GM18511 (cell line): ENCODE data around the gene ZBTB7A.
"Not testable (repeated sequence)": the region's sequence is repeated elsewhere in the genome, so short reads cannot be mapped to it uniquely, and the experiment has no call there.

Experiments
- ATAC-seq: cut with Tn5 transposase; IDR thresholded peaks from one replicate; pipeline ENCODE4 v1.9.1; 2021; ENCODE audit warnings: mild to moderate bottlenecking, moderate library complexity; ENCODE audit not compliant: unreplicated experiment

Gene ZBTB7A

DNA sequence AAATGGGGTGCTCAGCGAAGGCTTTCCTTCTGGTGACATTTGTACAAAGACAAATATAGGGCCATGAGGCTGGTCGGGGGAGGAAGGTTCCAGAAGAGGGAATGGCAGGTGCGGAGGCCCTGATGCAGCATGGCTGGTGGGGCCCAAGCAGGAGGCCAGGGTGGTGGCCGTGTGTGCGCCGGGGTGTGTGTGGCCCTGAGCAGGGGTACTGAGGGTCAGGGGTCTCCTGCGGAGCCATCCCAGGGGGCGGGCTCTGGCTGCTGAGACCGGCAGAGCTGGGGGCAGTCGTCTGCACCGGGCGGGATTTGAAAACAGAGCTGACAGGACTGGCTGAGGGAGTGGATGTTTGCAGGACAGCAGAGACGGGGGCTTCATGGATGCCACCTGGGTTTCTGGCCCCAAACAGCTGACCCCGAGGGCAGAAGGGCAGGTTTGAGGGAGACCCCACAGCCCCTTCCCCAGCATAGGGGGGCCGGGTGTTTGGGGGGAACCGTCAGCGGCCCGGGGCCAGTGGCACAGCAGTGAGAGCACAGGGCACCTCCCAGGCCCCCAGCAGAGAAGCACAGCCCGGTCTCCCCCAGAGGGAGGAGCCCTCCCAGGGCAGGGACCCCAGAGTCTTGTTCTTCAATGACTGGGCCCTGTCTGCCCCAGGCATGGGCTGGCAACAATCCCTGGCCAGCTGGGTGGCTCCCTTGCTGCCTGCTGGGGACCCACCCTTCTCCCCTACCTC, 47.8 kb downstream of the ZBTB7A start:
- ATAC-seq: no peak

DNA sequence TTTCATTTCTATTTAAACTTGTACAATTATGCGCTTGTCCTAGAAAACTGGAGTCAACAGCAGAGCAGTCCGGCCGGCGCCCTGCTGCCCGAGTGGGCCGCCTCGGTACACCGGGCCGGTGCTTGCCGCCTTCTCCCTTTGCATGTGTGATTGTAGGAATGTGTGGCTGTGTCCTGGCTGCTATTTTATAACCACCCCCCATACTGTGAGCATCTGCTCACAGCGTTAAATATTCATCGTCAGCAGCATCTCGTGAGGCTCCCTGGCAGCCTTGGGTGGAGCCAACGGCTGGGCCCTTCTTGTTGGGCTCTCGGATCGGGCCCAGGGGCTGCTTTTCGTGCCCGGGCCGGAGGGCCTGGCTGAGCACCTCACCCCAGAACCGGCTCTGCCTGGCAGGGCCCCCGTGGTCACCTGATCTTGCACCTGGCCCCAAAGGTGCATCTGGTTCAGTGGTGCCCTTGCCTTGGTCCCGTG, 48.5 kb downstream of the ZBTB7A start:
- no peak for ATAC-seq

DNA sequence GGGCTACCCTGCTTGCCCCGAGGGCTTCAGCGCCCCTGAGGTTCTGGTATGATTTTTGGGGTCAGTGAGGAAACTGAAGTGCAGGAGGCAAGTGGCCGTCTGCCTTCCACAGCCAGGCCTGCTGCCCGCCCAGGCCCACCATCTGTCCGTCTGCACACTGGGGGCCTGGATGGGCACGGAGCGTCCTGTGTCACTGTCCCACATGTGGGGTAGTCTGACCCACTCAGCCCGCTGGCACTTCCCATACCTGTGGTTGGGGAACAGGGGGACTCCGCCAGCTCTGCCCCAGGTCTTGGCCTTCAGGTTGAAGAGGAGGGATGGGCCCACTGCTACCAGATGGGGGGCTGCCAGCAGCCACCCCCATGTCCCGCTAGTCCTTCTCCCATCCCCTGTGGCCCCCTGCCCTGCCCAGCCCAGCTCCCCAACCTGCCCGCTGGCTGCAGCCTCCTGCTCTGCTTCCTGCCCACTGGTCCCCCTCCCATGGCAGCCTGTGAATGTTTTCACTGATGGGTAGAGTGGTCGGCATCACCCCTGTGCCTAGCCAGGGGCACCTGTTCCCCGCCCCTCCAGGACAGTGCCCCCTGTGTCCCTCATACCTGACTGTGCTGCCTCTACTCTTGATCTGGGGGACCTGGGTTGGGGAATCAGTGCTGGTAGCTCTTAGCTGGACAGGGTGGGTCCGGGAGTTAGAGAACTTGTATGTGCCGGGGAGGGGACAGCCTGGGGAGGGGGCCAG, 49.6 kb downstream of the ZBTB7A start:
- no peak for ATAC-seq

DNA sequence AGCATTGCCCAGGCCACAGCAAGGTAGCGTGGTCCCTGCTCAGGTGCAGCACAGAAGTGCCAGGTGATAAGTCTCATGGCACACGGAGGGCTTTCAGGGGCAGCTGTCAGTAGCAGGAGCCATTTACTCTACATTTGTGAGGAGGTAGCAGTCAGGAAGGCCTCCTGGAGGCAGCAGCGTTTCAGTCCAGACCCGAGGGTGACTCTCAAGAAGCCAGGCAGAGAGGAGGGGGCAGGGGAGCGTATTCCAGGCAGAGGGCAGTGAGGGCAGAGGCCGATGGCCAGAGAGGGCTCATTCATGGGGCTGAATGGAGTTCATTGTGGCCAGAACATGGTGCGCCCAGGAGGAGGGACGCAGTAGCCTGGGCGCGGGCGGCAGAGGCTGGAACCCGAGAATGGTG, 50.2 kb downstream of the ZBTB7A start:
- ATAC-seq: no peak

DNA sequence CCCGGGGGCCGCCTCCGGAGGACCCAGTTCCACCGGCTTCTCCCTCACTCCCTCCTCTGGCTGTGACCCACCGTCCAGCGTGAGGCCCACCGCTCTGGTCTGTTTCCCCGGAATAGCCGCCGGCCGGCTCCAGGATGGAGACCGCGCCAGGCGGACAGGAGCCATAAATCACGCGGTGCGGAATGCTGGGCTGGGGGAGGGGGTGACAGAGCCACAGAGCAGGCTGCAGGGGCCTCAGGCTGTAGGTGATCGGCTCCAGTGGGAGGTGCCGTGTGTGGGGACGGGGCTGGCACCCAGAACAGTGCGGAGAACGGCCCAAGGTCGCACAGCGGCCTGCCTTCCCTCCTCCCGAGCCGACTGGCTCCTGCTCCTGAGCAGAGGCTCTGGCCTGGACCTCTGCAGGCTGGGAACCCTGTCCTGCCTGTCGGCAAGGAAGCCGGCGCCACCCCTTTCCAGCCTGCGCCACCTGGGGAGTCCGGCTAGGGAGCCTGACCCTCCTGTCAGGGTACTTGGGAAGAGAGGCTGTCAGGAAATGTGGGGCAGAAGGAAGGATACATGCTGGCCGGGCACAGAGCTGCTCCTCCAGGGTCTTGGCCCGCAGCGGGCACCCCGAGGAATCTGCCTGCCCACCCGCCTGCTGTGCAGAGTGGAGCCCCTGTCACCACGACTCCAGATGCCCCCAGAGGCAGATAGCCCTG, 50.8 kb downstream of the ZBTB7A start:
- ATAC-seq: no peak

DNA sequence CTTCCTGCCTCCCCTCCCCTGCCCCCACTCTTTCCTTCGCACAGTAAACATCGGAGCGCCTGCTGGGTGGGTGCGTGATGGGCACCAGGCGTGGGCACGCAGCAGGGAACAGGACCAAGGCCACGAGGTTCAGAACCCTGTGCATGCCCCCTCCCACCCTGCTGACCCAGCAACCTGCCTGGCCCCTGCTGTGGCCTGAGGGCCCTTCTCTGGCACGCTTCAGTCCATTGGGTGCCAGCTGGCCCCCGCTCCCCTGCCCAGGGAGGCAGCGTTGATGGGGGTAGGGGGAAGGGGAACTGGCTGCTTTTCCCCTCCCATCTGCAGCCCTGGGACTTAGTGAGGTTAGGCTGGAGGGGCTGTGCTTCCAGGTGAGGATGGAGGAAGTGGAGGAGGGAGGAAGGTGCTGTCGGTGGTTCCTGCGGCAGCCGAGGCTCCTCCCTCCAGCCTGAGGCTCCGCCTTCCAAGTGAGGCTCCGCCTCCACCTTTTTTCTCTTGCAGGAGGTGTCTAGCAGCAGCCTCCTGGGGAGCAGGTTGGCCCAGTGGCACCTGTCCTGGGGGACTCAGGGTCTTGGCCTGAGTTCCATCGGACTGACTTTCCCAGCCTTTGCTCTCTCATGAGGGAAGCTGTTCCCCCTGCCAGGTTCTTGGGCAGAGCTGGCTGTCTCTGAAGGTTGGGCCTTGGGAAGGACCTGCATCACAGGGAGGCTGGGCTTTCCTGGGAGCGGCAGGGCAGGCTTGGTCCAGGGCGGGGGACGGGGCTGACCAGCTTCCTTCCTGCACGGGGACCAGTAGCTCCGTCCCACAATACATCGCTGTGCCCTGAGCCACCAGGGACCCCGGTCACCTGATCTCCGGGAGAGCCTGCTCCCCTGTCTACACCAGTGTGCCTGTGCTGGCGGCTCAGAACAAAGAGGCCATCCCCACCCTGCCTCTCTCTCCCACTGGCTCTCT, 51.9 kb downstream of the ZBTB7A start:
- ATAC-seq: no peak

DNA sequence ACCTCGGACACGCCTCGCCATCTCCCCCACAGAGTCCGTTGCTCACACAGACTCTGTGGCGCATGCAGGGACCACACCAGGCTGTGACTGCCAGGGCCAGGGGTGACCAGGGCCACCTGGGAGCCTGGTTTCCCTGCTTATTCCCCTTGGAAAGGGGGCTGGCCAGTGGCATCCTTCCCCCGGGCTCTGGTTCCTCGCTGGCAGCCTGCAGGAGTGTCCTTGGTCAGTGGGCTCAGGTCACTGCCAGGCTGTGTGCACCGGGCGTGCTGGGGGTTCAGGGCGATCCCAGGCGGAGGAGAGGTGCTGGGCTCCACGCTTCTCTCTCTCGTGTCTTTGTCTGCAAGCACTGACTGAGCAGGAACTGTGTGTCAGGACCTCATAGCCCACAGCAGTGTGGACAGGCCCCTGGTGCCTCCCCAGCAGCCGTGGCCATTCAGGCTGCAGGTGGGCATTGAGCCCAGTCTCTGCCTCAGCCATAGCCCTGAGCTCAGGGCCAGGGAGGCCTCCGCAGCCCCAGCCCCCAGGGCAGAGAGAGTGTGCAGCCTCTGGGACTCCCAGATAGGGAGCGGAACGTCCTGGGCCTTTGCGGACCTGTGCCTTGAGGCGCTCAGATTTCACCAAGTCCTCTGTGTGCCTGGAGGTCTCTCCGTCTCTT, 52.7 kb downstream of the ZBTB7A start:
- no peak for ATAC-seq

DNA sequence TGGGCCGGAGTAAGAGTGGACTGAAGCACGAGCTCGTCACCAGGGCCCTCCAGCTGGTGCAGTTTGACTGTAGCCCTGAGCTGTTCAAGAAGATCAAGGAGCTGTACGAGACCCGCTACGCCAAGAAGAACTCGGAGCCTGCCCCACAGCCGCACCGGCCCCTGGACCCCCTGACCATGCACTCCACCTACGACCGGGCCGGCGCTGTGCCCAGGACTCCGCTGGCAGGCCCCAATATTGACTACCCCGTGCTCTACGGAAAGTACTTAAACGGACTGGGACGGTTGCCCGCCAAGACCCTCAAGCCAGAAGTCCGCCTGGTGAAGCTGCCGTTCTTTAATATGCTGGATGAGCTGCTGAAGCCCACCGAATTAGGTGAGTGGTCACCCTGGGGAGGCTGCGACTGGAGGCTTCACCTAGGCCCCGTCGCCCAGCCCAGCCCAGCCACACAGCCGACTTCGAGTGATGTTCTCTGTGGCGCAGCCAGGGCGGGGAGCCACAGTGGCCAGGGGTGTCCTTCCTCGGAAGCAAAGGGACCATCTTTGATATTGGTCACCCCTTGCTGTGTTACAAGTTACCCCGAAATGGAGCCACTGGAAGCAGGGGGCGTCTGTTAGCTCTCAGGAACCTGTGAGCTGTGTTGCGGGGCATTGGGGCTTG, 53.6 kb downstream of the ZBTB7A start:
- no peak for ATAC-seq

DNA sequence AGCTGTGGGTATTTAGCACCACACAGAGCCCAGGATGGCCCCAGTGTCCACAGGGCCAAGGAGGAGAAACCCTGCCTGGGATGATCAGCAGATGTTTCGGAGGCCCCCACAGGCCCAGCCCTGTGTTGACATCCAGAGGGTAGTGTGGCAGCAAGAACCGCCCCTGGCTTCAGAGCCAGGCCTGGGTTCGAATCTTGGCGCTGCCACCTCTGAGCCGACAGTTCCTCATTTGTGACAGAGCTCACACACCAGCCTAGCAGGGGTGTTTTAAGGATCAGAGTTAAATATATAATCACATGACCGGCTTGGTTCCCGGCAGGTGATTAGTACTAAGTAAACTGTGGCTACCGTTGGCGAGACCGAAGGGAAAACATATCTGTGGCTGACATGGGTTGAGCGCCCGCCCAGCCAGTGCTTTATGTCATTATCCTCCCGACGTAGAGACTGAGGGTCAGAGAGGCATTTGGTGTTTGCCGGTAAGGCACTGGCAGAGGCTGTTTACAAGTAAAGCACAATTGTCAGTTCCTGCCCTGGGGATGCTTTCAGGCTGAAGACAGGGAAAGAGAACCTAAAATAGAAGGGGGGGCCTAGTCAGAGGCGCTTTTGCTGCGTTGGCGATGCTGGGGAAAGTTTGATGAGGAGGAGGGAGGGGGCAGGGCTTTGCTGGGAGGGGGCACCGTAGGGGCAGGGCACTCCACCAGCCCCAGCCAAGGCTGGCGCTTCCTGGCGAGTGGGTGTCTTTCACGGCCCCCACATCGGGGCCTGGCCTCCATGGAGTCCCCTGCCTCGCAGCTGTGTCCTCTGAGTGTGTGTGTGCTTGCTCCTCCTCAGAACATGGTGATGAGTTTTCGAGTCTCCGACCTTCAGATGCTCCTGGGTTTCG, 54.4 kb downstream of the ZBTB7A start:
- no peak for ATAC-seq

DNA sequence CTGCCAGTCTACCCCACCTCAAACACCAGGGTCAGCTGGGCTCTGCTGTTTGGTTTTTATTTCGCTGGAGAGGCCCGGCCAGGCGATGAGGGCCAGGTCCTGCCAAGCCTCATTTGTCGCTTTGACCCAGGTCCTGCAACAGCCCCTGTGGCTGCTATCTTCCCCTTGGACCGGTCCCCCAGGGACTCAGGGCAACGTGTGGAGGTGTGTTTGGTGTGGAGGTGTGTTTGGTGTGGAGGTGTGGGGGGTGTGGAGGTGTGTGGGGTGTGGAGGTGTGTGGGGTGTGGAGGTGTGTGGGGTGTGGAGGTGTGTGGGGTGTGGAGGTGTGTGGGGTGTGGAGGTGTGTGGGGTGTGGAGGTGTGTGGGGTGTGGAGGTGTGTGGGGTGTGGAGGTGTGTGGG, 55.3 kb downstream of the ZBTB7A start:
- not testable (repeated sequence) for ATAC-seq

DNA sequence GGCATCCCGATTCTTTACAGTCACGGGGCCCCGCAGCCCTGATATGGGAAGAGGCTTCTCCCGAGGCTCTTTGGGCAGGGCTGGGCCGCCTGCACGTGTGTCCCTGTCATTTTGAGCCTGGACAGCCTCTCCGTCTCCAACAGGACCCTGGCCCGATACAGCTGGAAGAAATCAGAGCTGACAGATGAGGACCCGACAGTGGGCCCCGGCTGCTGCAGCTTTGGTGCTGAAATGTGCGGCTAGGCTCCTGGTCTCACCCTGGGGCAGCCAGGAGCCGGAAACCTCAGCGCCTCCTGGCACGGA, 55.9 kb downstream of the ZBTB7A start:
- ATAC-seq: no peak

DNA sequence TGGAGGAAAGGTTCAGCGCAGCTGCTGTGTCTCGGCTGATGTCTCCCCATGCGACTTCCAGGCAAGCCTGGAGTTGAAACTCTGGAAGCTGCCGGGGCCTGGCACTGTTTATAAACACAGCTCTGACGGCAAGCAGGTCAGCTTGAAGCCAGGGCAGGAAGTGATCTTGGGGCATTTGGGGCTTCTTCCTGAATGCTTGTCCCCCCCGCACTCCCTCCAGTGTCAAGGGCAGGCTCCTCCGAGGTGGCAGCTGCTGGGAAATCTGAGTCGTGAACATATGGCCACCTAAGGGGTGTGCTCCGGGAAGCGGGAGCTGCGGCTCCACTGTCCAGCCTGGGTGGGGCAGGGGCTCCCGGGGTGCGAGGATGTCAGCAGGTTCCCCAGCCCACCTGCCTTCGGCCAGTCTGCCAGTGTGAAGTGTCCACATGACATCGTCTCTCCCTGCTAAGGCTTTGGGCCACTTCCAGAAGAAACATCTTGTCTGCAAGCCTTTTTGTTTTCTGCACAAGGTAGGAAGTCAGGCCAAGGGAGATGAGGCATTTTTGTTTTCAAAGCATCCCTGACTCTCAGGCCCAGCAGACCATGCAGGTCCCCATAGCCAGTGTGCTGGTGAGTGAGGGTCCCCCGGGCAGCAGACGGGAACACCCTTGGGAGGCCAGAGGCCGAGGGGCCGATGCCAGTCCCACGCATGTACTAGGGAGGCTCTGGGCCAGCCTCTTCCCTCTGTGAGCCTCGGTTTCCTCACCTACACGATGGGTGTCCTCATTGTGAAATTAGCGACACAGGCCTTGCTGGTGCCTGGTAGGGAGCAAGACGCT, 56.5 kb downstream of the ZBTB7A start:
- ATAC-seq: no peak

DNA sequence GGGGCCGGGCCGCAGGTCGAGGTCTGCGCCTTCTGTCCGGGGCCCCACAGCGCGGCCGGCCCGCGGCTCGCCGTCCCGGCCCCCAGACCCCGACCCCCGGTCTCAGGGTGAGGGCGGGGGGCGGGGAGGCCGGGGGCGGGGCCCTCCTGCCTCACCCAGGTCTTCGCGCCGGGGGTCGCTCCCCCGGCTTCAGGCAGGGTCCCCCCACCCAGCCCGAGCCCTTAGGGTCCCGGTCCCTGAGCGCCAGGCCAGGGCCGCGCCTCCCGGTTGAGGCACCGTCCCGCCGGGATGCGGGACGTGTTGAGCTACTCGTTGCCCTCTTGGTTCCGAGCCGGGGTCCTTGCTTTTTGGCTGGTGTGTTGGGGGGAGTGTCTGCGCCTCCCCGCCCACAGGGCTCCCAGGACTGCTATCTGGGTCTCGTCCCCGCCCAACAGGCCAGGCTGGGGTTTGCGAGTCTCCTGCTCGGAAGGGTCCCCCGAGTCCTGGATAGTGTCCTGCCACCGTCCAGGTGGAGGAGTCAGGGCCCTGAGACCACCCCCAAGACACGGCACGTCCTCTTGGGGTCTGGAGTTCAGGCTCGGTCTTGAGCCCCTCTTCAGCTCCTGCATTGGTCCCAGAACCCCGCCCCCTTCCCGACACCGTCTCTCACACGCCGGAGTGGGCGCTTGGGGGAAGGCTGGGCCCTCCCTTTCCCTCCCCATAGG, 58.7 kb downstream of the ZBTB7A start:
- ATAC-seq: peak; percentile 27

DNA sequence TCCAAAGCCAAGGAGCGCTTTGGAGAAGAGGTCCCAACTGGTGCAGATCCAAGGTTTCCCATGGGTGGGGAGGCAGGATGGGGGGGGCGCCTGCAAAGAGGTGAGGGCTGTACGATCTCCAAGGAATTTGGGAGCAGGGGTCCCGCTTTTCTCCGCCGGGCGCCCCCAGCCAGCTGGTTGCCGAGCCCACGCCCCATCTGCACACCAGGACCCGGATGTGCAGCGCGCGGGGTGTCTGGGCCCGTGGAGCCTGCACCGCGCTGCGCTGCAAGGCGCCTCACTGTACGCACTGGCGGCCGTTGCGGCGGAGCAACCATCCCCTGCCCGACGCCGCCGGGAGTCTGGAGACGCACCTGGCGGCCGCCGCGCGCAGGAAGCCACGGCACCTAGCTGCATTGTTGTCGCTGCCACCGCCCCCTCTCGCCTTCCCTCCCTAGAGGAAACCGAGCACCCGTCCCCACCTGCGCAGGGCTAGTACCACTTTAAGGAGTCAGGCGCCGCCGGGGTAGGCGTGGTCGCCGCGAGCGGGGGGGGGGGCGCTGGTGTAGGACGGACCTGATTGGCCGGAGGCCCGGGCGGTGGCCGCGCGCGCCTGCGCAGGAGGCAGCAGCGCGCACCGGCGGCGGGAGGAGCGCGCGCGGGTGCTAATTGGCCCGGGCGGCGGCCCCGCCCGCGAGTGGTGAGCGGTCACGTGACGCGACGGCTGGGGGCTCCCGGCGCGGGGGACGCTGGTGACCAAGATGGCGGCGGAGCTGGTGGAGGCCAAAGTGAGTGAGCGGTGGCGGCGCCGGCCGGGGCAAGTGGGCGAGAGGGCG, 59.5 kb downstream of the ZBTB7A start, which contains the start of gene PIAS4:
PIAS4 (plus strand) TSS at position 716 of the 815 bp plus-strand sequence; CDS start at position 741, 25 bp downstream.
- ATAC-seq: peak; percentile 92

DNA sequence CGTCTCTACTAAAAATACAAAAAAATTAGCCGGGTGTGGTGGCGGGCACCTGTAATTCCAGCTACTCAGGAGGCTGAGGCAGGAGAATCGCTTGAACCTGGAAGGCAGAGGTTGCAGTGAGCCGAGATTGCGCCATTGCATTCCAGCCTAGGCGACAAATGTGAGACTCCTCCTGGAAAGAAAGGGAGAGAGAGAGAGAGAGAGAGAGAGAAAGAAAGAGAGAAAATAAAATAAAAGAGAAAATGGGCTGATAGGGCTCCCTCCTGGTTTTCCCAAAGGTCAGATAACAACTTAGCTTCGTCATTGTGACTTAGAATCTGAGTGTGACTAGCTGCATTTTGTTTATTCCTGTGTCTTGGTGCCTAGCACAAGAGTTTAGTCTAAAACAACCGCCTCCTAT, 61.3 kb downstream of the ZBTB7A start:
- not testable (repeated sequence) for ATAC-seq

DNA sequence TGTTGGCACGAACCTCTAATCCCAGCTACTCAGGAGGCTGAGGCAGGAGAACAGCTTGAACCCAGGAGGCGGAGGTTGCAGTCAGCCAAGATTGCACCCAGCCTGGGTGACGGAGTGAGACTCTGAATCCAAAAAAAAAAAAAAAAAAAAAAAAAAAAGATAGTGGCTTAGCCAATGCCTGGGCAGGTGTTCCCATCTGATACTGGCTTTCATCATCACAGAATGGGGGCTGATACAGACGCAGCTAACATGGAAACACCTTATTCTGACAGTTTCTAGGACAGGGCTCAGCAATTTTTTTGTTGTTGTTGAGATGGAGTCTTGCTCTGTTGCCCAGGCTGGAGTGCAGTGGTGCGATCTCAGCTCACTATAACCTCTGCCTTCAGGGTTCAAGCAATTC, 65.9 kb downstream of the ZBTB7A start:
- ATAC-seq: not testable (repeated sequence)
